Measurements from ENCODE around the gene EDIL3.
"Not testable (repeated sequence)": the region's sequence is repeated elsewhere in the genome, so short reads cannot be mapped to it uniquely, and the experiment has no call there.

Gene EDIL3

GRCh38 chr5:84299959-84300358, 84.7 kb downstream of the EDIL3 start:
- no peak for DNase-seq (ENCODE audit: low read depth)

GRCh38 chr5:84298628-84299027, 86.1 kb downstream of the EDIL3 start:
- DNase-seq (ENCODE audit: low read depth) = no peak

GRCh38 chr5:84297641-84298040, 87.0 kb downstream of the EDIL3 start:
- not testable (repeated sequence) for DNase-seq (ENCODE audit: low read depth)

- no peak for DNase-seq (ENCODE audit: low read depth)
These were observed 91.7 kb downstream of the EDIL3 start for GRCh38 chr5:84292788-84293653.

GRCh38 chr5:84292000-84292642, 92.6 kb downstream of the EDIL3 start:
- no peak for DNase-seq (ENCODE audit: low read depth)

GRCh38 chr5:84290673-84291072, 94.0 kb downstream of the EDIL3 start:
- no peak for DNase-seq (ENCODE audit: low read depth)

GRCh38 chr5:84290161-84290560, 94.5 kb downstream of the EDIL3 start:
- DNase-seq (ENCODE audit: low read depth) = no peak

GRCh38 chr5:84287951-84288350, 96.7 kb downstream of the EDIL3 start:
- DNase-seq (ENCODE audit: low read depth) = no peak

- no peak for DNase-seq (ENCODE audit: low read depth)
These were observed 98.0 kb downstream of the EDIL3 start for GRCh38 chr5:84286662-84287061.

GRCh38 chr5:84285641-84286637, 98.7 kb downstream of the EDIL3 start:
- no peak for DNase-seq (ENCODE audit: low read depth)

GRCh38 chr5:84281383-84281782, 103.3 kb downstream of the EDIL3 start:
- no peak for DNase-seq (ENCODE audit: low read depth)

- no peak for DNase-seq (ENCODE audit: low read depth)
These were observed 105.4 kb downstream of the EDIL3 start for GRCh38 chr5:84279234-84279633.

- DNase-seq (ENCODE audit: low read depth) = no peak
These were observed 109.1 kb downstream of the EDIL3 start for GRCh38 chr5:84275609-84276008.

GRCh38 chr5:84274585-84275468, 109.9 kb downstream of the EDIL3 start:
- DNase-seq (ENCODE audit: low read depth) = no peak

GRCh38 chr5:84273517-84273883, 111.2 kb downstream of the EDIL3 start:
- DNase-seq (ENCODE audit: low read depth) = no peak

- no peak for DNase-seq (ENCODE audit: low read depth)
These were observed 111.7 kb downstream of the EDIL3 start for GRCh38 chr5:84272771-84273516.

- no peak for DNase-seq (ENCODE audit: low read depth)
These were observed 118.7 kb downstream of the EDIL3 start for GRCh38 chr5:84265739-84266550.

GRCh38 chr5:84265130-84265529, 119.5 kb downstream of the EDIL3 start:
- DNase-seq (ENCODE audit: low read depth) = no peak

GRCh38 chr5:84260939-84261338, 123.7 kb downstream of the EDIL3 start:
- no peak for DNase-seq (ENCODE audit: low read depth)

- DNase-seq (ENCODE audit: low read depth) = no peak
These were observed 124.5 kb downstream of the EDIL3 start for GRCh38 chr5:84260140-84260539.

Data from activated T-cell treated with anti-CD3 and anti-CD28 coated beads for 1 hour (primary cell).